GM18873 (cell line): ENCODE data around the gene USP16.
"Not testable (repeated sequence)": the region's sequence is repeated elsewhere in the genome, so short reads cannot be mapped to it uniquely, and the experiment has no call there.

Source experiments
- ATAC-seq: cut with Tn5 transposase; IDR thresholded peaks from one replicate; pipeline ENCODE4 v1.9.1; 2021; ENCODE audit warnings: mild to moderate bottlenecking, moderate library complexity, moderate number of reproducible peaks; ENCODE audit not compliant: unreplicated experiment, low FRiP score

The USP16 gene

DNA sequence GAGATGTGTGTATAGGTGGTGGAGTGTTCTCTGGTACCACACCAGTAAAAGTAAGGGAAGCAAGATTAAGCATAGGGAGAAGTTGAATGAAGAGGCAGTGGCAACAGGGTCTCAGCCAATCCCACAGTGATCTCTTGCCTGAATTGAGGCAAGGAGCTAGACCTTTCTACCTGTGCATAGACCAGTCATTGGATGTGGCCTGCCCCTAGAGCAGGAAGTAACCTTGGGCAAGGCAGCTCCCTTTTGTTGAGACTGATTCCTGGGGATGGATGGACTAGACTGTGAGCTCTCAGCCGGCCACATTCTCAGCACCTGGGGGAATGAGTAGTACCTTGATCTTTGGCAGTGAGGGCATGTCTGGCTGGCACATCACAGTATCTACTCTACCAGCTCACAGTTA, 6.4 kb downstream of the USP16 start:
- ATAC-seq, result no peak

DNA sequence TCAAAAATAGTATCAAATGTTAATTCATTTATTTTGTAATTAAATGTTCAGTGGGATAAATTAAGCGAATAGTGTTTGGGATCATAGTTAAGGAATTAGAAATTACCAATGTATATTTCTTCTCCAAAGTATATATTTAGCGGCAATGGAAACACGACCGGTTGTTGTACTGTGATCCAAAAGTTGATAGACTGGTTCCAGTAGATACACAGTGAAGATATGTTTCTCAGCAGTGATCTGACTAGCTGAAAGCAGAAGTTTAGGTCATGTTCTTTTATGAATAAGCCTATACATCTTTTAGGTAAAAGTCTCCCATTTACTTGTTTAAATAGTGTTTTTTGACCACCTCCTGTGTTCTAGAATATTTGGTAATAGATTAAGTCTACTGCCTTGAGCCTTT, 8.8 kb downstream of the USP16 start:
- no peak for ATAC-seq

DNA sequence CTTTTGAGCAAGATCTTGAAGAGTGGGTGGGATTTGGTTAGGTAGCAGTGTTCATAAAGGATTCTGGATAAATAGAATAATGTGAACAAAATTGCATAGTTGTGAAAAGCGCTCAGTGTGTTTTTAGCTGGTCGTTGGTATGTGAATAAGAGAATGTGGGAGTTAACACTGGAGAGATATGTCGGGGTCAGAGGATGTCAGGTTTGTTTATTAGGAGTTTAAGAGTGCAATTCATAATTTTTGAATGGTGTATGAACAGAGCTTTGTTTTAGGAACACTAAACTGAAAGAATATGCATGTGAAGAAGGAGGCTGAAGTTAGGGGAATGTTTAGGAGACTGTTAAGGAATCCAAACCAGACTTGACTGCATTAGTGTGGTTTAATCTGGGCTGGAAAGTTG, 9.4 kb downstream of the USP16 start:
- no peak for ATAC-seq

DNA sequence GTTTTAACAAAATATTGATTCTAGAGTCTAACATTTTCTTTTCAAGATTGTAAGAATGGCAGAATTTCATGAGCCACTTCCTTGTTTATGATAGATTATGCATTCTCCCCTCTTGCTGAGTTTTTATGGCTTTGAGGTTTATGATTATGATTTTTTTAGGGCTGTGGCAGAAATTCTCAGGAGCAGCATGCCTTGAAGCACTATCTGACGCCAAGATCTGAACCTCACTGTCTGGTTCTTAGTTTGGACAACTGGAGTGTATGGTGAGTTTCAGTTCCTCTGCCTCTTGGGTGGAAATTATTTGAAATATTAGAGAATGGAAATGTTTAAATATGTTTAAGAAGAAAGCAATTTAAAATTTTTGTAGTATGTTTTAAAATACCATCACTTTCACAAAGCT, 10.2 kb downstream of the USP16 start:
- no peak for ATAC-seq

DNA sequence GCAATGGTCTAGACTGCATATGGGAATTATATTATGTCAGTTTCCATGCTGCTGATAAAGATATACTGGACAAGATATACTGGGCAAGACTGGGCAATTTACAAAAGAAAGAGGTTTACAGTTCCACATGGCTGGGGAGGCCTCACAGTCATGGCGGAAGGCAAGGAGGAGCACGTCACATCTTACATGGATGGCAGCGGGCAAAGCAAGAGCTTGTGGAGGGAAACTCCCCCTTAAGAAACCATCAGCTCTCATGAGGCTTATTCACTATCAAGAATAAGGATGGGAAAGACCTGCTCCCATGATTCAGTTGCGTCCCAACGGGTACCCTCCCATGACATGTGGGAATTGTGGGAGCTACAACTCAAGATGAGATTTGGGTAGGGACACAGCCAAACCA, 27.8 kb downstream of the USP16 start:
- ATAC-seq, result no peak

DNA sequence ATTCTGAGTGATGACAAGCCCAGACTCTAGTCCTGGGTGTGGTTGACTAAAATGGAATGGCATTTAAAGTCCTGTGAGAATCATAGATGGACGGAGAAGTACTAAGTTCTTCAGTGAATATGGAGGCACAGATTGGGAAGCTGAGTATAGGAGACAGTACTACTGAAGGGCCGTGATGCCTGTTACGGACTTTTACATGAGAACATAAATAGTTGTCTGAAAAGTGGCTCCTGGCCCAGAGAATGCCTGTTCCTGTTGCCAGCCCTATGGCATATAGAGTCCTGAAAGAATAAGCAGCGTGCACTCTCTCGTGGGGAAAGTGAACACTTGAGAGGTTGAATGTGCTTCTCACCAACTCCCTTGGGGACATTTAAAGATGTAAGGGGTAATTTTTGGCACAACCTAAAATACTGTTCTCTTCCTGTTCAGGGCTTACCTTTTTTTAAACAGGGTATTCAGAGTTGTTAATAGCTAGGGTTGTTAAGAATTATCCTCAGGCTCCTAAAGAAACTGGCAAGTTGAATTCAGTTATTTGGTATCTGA, 28.6 kb downstream of the USP16 start:
- no peak for ATAC-seq

DNA sequence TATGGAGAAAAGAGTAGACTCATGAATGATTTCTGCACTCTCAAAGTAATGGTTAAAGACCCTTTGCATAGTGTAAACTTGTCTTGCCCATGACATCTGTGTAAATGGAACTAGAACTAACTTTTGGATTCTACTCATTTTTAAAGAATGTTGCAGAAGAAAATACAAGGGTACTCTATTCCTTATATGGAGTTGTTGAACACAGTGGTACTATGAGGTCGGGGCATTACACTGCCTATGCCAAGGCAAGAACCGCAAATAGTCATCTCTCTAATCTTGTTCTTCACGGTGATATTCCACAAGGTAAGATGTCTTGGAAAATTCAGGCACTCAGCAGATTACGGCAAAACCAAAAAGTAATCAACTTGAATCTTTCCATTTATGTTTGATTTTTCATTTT, 29.2 kb downstream of the USP16 start:
- no peak for ATAC-seq

DNA sequence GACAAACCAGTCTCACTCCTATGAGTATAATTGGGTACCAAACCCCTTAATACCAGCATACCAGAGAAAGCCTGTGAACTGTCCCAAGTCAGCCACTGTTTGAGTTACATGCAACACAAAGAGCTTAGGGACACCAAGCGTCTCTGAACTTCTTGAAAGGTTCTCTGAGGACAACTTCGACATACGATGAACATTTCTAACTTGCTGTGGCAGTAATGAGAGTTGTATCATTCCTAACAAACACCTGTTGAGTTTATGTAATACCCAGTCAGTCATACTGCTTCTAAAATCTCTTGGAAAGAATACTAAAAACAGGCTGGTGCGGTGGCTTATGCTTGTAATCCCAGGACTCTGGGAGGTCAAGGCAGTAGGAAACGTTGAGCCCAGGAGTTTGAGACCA, 30.6 kb downstream of the USP16 start:
- no peak for ATAC-seq

DNA sequence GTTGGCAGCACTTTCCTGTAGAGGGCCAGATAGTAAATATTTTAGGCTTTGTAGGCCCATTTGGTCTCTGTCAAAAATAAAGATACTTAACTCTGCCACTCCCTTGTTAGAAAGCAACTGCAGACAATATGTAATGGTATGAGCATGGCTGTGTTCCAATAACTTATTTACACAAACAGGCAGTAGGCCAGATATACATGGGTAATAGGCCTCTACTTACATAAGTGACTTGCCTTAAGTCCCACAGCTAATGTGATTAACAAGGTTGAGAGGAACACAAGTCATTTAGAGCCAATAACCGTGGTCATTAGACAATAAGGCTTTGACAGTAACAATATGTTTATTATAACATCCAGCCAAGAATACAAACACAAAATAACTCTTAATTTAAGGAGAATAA, 31.5 kb downstream of the USP16 start:
- no peak for ATAC-seq

DNA sequence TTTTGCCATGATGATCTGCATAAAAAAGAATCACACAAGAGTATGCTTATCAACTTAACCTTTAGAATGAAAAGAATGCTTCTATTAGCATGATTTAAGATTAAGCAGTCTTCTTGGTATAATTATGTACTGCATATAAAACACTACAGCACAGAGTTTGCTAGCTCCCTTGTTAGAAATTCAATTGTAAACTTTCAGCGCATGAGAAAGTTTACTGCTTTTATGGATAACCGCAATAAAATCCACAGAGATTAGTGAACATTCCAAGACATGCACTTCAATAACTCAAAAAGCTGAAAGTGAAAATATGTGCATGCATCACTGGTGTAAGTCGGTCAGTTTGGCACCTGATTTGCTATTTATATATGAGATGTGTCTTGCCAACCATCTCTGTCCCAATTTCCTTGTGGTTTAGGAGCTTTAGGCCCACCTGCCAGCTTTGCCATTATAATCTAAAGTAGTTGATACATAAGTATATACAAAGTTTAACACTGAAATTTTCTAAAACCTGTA, 32.1 kb downstream of the USP16 start:
- ATAC-seq, result no peak

DNA sequence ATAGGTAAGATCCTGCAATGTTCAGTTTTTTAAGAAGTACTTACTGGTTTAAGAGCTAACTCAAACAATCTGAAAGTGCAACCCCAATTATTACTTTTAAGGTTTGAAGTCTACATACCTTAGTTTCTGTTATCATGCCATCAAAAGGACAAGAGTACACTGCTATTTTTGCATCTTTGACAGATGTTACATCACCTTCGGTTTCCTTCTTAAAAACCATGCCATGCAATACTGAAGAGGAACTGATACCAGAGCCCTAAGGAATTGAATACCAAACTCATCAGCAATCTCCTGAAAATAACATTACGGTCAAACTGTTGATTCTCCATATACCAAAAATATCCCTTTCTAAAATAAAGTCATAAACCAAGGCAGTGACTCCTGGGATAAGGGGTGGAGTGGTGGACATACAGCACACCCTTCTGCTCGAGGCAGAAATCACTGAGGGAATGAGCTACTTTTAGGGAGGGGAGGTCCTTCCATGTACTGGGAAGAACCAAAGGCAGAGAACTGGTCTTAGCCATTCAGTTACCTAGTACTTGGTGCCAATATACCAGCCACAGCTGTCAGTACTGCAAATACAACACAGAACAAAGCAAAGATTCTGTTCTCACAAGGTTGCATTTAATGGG, 40.5 kb downstream of the USP16 start:
- ATAC-seq, result peak; percentile 94

DNA sequence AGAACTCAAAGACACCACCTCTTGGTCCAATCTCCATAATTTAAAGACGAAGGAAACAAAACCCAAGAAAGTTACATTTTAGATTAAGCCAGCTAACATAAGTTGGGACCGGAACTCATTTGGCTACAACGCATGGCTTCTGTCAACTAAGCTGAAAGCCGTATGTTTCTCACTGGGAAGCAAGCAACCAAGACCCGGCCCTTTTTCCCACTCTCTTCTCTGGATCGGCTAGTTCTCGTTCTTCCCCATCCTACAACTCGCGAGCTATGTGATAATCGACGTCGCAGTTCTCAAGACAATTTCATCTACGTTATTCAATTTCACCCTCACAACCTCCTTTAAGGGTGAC, 48.4 kb downstream of the USP16 start:
- no peak for ATAC-seq

DNA sequence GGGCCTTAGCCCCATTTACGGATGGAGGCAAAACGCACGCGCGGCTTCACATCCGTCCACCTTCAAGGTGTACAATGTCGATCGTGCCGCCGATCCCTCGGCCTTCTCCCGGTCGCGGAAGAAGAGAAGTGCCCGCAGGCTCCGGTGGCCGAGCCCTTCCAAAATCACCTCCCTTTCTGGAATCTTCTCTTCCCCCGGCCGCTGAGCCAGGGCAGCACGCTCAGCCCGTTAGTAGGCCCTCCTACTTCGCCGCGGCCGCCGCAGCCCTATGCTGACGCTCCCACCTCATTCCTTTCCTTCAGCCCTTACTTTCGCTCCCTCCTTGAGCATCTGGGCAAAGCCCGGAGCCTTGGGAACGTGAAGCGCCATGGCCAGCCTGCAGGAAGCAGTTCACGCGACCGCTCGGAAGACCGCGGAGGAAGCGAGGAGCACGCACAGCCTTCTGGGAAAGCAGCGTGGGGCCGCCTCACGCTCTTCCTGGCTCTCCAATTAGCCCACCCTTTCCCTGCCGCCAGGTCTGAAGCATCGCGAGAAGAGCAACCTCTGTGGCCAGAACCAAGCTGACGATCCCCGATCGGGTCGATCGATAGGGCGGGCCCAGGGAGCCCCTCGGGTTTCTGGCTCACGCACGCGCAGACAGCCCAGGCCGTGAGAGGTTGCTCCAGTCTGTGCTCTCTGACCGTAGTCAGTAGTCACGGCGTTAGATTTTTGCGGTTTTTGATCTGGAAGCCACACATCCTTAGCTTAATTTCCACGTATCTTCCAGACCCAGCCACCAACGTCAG, 48.9 kb downstream of the USP16 start, which contains the start of gene CCT8:
Gene CCT8, minus strand, starts transcription at position 427 of the 785 bp plus-strand sequence. Its CDS starts 58 bp downstream, at position 369.
- ATAC-seq, result peak; percentile 92

DNA sequence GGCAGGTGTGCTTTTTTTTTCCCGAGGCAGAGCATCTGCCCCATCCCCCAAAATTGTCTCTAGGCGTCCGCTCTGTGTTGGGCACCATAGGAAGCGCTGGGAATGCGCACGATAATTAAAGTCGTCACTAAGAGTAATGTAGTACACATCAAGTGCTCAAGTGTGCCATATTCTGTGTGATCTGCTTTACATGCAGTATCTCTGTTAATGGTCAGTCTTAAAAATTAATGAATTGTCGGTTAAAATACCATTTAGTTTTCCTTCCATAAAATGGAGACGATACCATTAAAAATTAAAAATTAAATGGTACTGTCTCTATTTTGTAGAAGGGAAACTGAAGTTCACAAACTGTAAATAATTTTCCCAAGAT, 49.5 kb downstream of the USP16 start:
- ATAC-seq, result peak; percentile 26

DNA sequence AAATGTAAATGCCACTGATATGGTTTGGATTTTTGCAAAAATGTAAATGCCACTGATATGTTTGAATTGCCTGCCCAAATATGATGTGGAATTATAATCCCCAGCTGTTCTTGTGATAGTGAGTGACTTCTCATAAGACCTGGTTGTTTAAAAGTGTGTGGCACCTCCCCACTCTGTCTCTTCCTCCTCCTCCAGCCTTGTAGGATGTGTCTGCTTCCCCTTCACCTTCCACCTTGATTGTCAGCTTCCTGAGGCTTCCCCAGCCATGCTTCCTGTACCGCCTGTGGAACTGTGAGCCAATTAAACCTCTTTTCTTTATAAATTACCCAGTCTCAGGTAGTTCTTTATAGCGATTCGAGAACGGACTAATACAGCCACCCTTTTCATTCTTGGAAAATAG, 50.3 kb downstream of the USP16 start:
- no peak for ATAC-seq

DNA sequence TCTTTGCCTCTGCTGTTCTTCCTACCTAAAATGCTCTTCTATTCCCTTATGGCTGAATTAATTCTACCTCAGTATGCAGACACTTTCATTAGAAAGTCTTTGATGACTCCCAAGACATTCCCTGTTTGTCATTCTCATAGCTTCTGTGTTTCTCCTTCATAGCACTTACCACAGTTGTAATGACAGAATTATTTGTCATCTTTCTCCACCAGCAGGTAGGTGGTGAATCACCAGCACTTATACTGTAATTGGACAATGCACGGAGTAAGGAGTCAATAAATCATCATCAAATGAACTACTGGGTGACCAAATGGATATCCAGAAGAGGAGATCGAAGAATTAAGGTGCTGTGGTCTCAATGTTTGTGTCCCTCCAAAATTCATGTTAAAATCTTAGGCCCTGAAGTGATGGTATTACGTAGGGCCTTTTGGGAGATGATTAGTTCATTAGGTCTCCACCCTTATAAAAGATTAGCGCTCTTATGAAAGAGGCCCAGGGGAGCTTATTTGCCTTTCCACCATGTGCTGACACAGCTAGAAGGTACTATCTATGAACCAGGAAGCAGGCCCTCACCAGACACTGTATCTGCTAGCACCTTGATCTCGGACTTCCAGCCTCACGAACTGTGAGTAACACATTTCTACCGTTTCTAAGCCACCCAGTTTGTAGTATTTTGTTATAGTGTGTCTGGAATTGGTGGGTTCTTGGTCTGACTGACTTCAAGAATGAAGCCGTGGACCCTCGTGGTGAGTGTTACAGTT, 51.4 kb downstream of the USP16 start:
- ATAC-seq, result no peak

DNA sequence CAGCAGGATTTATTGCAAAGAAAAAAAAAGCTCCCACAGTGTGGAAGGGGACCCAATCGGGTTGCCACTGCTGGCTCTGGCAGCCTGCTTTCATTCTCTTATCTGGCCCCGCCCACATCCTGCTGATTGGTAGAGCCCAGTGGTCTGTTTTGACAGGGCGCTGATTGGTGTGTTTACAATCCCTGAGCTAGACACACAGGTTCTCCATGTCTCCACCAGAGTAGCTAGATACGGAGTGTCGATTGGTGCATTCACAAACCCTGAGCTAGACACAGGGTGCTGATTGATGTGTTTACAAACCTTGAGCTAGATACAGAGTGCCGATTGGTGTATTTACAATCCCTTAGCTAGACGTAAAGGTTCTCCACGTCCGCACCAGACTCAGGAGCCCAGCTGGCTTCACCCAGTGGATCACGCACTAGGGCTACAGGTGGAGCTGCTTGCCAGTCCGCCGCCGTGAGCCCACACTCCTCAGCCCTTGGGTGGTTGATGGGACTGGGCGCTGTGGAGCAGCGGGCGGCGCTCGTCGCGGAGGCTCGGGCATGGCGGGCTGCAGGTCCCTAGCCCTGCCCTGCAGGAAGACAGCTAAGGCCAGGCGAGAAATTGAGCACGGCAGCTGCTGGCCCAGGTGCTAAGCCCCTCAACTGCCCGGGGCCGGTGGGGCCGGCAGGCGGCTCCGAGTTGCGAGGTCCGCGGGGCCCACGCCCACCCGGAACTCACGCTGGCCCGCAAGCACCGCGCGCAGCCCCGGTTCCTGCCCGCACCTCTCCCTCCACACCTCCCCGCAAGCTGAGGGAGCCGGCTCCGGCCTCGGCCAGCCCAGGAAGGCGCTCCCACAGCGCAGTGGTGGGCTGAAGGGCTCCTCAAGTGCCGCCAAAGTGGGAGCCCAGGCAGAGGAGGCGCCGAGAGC, 52.5 kb downstream of the USP16 start:
- not testable (repeated sequence) for ATAC-seq

DNA sequence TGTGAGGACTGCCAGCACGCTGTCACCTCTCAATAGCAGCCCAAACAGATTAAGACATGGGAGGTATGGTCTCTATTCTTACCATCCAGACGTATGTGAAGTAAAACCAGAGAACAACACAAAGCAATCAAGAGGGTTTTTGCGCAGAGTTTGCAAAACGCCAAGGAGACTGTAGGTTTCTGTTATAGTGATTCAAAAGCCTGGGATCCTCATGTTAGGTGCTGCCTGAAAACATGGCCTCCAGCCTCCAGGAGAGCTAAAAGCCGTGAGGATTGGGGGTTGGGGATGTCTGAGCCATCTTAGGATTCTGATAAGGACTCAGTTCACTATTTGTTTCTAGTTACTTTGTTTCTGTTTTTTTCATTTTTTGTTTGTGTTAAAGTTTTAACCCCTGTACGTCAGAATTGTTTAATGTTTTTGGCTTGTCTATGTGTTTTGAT, 53.2 kb downstream of the USP16 start:
- no peak for ATAC-seq

DNA sequence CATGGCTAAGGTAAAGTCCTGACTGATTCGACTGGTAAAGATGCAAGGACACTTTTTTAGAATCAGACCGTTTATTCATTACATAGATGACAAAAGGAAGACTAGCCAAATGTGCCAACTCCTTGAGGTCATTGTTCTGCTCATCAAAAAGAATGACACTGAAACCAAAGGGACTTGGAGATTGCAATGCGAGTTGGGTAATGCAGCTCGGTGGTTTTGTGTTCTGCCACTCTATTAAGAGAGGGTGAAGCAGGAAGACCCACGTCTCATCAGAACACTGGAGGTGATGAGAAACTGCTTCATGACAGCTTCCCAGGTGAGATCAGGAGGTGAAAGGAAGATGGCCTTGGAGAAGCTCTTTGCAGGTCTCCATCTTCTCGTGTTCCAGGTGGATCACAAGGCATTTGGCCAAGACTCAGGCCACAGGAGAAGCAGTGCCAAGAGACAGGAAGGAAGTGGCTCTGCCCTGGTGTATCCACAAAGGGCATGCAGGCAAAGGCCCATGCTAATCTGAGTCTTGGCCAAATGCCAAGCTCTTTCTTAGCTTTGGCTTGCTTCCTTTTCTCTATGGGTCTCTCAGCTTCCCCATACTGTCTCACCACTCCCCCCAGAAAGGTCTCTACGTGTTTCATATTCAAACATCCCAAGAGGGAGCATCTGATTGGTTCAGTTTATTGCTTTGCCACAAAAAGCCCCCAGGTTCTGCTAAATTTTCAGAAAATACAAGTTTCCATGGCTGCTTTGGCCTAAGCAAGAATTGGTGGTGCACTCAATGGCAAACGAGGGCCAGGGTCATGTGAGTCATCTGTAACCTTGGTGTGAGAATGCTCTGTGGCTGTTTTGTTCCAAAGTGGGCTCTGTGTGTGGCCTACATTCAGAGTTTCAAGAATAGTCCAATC, 54.6 kb downstream of the USP16 start:
- ATAC-seq, result no peak
